Adipose tissue (tissue), 3 donors: Measurements from ENCODE around the gene FOXP3. TPM values are rescaled to one million over a fixed set of nuclear protein-coding genes. Genes with fewer than 3 reads are reported as not detected.

Source experiments
- H3K27ac ChIP-seq: one replicate; pipeline ENCODE4 v1.5.1; 2013; ENCODE audit warnings: low read depth, low read length
- WGBS, 3 donors: extraction: QIAGEN DNeasy Blood & Tissue Kit; methylation state at CpG; one replicate each; pipeline ENCODE4 v1.1.7; 2013; 5-methylcytosine and 5-hydroxymethylcytosine counted together
- polyA plus RNA-seq, 3 donors: library from polyadenylated mRNA; stranded (reverse); fragments of 200-250 nt; gene quantifications; one replicate each; pipeline ENCODE4 v1.2.3, GENCODE V29; 2013
- donor health status: healthy with polysubstance abuse.
- donor health status: Bipolar disorder and iron deficiency.
- donor health status: healthy.

The FOXP3 gene
- polyA plus RNA-seq, 3 donors: 0.11 to 0.16 (median 0.12) TPM

DNA sequence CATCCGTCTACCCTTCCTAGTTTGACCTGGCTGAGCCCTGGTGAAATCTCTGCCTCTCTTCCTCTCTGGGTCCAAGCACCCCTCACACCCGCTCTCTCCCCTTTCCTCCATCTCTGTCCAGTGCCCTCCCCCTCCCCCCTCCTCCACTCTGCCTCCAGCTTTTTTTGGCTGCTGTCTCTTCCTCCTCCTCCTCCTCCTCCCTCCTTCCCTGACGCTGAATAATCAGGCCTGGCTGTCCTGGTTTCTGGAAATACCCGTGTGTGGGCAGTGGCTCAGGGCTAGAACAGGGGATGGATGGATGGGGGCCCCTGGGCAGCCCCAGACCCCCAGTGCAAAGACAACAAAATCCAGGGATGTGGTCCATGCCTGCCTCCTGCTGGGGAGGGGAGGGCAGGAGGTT, 59.8 kb downstream of the FOXP3 start:
- no peak overlapping the region for H3K27ac ChIP-seq
- 44 to 55% (median 51%) methylated on average over 2 to 4 of the region's 4 CpGs for WGBS, 3 donors

DNA sequence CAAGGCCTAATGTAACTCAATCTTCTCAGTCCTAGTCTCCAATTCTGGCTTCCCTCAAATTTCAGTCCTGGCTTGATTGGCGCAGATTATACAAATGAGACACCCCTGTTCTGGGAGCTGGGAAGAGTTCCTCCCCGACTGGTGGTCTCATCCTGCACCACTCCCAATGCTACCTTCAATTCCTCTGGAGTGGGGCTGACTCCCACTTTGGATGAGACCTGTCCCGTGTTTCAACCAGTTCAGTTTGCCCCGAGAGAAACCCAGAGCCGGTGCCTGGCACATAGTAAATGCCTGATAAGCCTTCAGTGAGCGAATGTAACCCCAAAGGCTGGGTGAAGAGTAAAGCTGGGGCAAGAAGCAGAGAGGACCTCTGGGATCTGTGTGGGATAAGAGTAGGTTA, 60.5 kb downstream of the FOXP3 start:
- WGBS, 3 donors: 80 to 95% (median 91%) methylated on average over 6 of the region's 6 CpGs
- H3K27ac ChIP-seq: no peak overlapping the region

GRCh38 chrX:49203536-49203935, 61.0 kb downstream of the FOXP3 start:
- no peak overlapping the region for H3K27ac ChIP-seq
- WGBS, 3 donors: 60 to 81% (median 70%) methylated on average over 3 of the region's 3 CpGs

GRCh38 chrX:49202022-49202421, 62.5 kb downstream of the FOXP3 start:
- WGBS, 3 donors: 65 to 87% (median 77%) methylated on average over 2 of the region's 2 CpGs
- H3K27ac ChIP-seq: no peak overlapping the region

Other genes starting within 250 kb of the FOXP3 start
- 10 to 100 TPM; 14.9 to 83.9 (median 71.1) TPM for gene TFE3, start 221.4 kb downstream of the FOXP3 start, polyA plus RNA-seq
- gene CCDC120, start 205.7 kb downstream of the FOXP3 start, polyA plus RNA-seq: 1 to 10 TPM; 1.4 to 3.8 (median 2.4) TPM
- 10 to 100 TPM in 2 of 3 donors, 1 to 10 TPM in 1; 5.9 to 25.4 (median 15.8) TPM for gene PRAF2, start 190.7 kb downstream of the FOXP3 start, polyA plus RNA-seq
- 10 to 100 TPM; 49.9 to 92.9 (median 88.5) TPM for gene WDR45, start 184.8 kb downstream of the FOXP3 start, polyA plus RNA-seq
- gene GPKOW, start 141.0 kb downstream of the FOXP3 start, polyA plus RNA-seq: 10 to 100 TPM in 2 of 3 donors, 1 to 10 TPM in 1; 8.7 to 19.0 (median 12.9) TPM
- 10 to 100 TPM in 1 of 3 donors, 1 to 10 TPM in 2; 3.3 to 12.7 (median 3.4) TPM for gene MAGIX, start 102.0 kb downstream of the FOXP3 start, polyA plus RNA-seq
- 100 to 1,000 TPM in 2 of 3 donors, 10 to 100 TPM in 1; 82.9 to 246 (median 116) TPM for gene PLP2, start 92.8 kb downstream of the FOXP3 start, polyA plus RNA-seq
- 1 to 10 TPM; 6.0 to 8.4 (median 7.8) TPM for gene PRICKLE3, start 78.3 kb downstream of the FOXP3 start, polyA plus RNA-seq
- gene SYP, start 64.5 kb downstream of the FOXP3 start, polyA plus RNA-seq: 1 to 10 TPM; 1.4 to 6.8 (median 2.1) TPM
- gene CACNA1F, start 31.4 kb downstream of the FOXP3 start, polyA plus RNA-seq: under 1 TPM; 0.10 to 0.79 (median 0.10) TPM
- gene CCDC22, start 29.2 kb downstream of the FOXP3 start, polyA plus RNA-seq: 10 to 100 TPM in 1 of 3 donors, 1 to 10 TPM in 2; 7.6 to 11.4 (median 9.8) TPM
- gene PPP1R3F, start 5.1 kb upstream of the FOXP3 start, polyA plus RNA-seq: 1 to 10 TPM; 2.4 to 3.1 (median 2.8) TPM
- not detected for gene GAGE10, start 38.9 kb upstream of the FOXP3 start, polyA plus RNA-seq
- not detected for gene GAGE12J, start 57.3 kb upstream of the FOXP3 start, polyA plus RNA-seq
- gene GAGE13, start 66.9 kb upstream of the FOXP3 start, polyA plus RNA-seq: not detected